ENCODE measurements around the gene SAMD15. TPM values are rescaled to one million over a fixed set of nuclear protein-coding genes. Genes with fewer than 3 reads are reported as not detected.

The SAMD15 gene
- total RNA-seq, 4 donors from 2014 or later = 0.12 to 0.48 (median 0.40) TPM

GRCh38 chr14:77436042-77436441, 58.9 kb downstream of the SAMD15 start:
- no peaks in the 10 kb centered on the region for H3K27me3 ChIP-seq
- H3K9me3 ChIP-seq = no peaks in the 10 kb centered on the region
- H3K4me3 ChIP-seq = no peak overlapping the region
- peaks cover 4 to 99% (median 29%) of the 10 kb centered on the region in 3 donors for H3K36me3 ChIP-seq
- H3K4me1 ChIP-seq = no peaks in the 10 kb centered on the region
- no peak overlapping the region for H3K27ac ChIP-seq
- DNase-seq = no peak
- intact Hi-C loops (cut with DNase I) = no loop called here
- 95% methylated on average over 3 of the region's 3 CpGs for WGBS, 2 donors
- TF ChIP-seq CTCF (IDR thresholded peaks at IDR 0.05) (no peak), POLR2A (IDR thresholded peaks at IDR 0.05) (no peak)

GRCh38 chr14:77438596-77438995, 61.4 kb downstream of the SAMD15 start:
- no peak for DNase-seq

DNA sequence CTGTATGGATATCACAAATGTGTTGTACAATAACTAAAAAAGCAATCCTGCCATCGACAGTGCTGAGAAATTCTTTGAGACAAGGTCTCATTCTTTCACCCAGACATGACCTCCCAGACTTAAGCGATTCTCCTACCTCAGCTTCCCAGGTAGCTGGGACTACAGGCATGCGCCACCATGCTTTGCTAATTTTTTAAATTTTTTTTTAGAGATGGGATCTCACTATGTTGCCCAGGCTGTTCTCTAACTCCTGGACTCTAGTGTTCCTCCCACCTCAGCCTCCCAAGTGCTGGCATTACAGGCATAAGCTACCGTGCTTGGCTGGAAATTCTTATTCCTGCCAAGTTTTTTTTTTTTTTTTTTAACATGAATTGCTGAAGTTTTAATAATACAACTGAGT, 62.7 kb downstream of the SAMD15 start:
- no peaks in the 10 kb centered on the region for H3K9me3 ChIP-seq
- TF ChIP-seq POLR2A (IDR thresholded peaks at IDR 0.05) (no peak), CTCF (IDR thresholded peaks at IDR 0.05) (no peak)
- H3K27me3 ChIP-seq = no peaks in the 10 kb centered on the region
- H3K27ac ChIP-seq = no peak overlapping the region
- H3K4me1 ChIP-seq = no peaks in the 10 kb centered on the region
- no peak overlapping the region for H3K4me3 ChIP-seq
- no peak for DNase-seq
- intact Hi-C loops (cut with DNase I) = no loop called here
- peaks cover 22 to 99% (median 52%) of the 10 kb centered on the region in 3 donors for H3K36me3 ChIP-seq
- 90 to 95% methylated on average over 4 of the region's 4 CpGs for WGBS, 2 donors

More at GRCh38 chr14:77438596-77438995, 61.4 kb downstream of the SAMD15 start:
- Histone ChIP-seq H3K27ac (no peak overlapping the region), H3K36me3 (peaks cover 24 to 99% (median 45%) of the 10 kb centered on the region in 3 donors), H3K9me3 (no peaks in the 10 kb centered on the region), H3K27me3 (no peaks in the 10 kb centered on the region), H3K4me3 (no peak overlapping the region), H3K4me1 (no peaks in the 10 kb centered on the region)
- 95 to 97% methylated on average over 1 of the region's 1 CpG for WGBS, 2 donors
- TF ChIP-seq CTCF (IDR thresholded peaks at IDR 0.05) = no peak
- TF ChIP-seq POLR2A (IDR thresholded peaks at IDR 0.05) = no peak
- intact Hi-C loops (cut with DNase I) = no loop called here

Other genes starting within 250 kb of the SAMD15 start
- not detected for gene ZDHHC22, start 235.6 kb upstream of the SAMD15 start, total RNA-seq
- gene TMEM63C, start 195.6 kb upstream of the SAMD15 start, total RNA-seq = 10 to 100 TPM in 1 of 4 donors, 1 to 10 TPM in 3; 5.2 to 18.6 (median 9.8) TPM
- not detected for gene NGB, start 106.2 kb upstream of the SAMD15 start, total RNA-seq
- gene POMT2, start 56.5 kb upstream of the SAMD15 start, total RNA-seq = 10 to 100 TPM in 1 of 4 donors, 1 to 10 TPM in 3; 7.3 to 16.0 (median 8.4) TPM
- gene GSTZ1, start 56.3 kb upstream of the SAMD15 start, total RNA-seq = 10 to 100 TPM; 22.0 to 44.4 (median 28.1) TPM
- gene TMED8, start 285 bp upstream of the SAMD15 start, total RNA-seq = 1 to 10 TPM; 4.4 to 9.3 (median 8.0) TPM
- gene NOXRED1, start 46.1 kb downstream of the SAMD15 start, total RNA-seq = not detected
- gene VIPAS39, start 80.2 kb downstream of the SAMD15 start, total RNA-seq = 10 to 100 TPM; 13.2 to 15.3 (median 13.8) TPM
- 100 to 1,000 TPM in 3 of 4 donors, 10 to 100 TPM in 1; 98.6 to 166 (median 120) TPM for gene AHSA1, start 80.7 kb downstream of the SAMD15 start, total RNA-seq
- gene ISM2, start 121.4 kb downstream of the SAMD15 start, total RNA-seq = 1 to 10 TPM in 2 of 4 donors, not detected in 2; 1.6 to 1.7 TPM
- 10 to 100 TPM; 35.1 to 50.5 (median 39.9) TPM for gene SPTLC2, start 239.3 kb downstream of the SAMD15 start, total RNA-seq